Measurements from ENCODE around the gene JMJD6. TPM values are rescaled to one million over a fixed set of nuclear protein-coding genes. Genes with fewer than 3 reads are reported as not detected.

The JMJD6 gene
- polyA plus RNA-seq, 4 donors: 19.6 to 30.6 (median 23.7) TPM

- DNase-seq (ENCODE audit: low read depth in 4 of 4, low spot score in 2 of 4): no peak
Measured at GRCh38 chr17:76683011-76683755, 43.2 kb downstream of the JMJD6 start.

- DNase-seq (ENCODE audit: low read depth in 4 of 4, low spot score in 2 of 4): no peak
Measured at GRCh38 chr17:76682296-76682695, 44.1 kb downstream of the JMJD6 start.

DNA sequence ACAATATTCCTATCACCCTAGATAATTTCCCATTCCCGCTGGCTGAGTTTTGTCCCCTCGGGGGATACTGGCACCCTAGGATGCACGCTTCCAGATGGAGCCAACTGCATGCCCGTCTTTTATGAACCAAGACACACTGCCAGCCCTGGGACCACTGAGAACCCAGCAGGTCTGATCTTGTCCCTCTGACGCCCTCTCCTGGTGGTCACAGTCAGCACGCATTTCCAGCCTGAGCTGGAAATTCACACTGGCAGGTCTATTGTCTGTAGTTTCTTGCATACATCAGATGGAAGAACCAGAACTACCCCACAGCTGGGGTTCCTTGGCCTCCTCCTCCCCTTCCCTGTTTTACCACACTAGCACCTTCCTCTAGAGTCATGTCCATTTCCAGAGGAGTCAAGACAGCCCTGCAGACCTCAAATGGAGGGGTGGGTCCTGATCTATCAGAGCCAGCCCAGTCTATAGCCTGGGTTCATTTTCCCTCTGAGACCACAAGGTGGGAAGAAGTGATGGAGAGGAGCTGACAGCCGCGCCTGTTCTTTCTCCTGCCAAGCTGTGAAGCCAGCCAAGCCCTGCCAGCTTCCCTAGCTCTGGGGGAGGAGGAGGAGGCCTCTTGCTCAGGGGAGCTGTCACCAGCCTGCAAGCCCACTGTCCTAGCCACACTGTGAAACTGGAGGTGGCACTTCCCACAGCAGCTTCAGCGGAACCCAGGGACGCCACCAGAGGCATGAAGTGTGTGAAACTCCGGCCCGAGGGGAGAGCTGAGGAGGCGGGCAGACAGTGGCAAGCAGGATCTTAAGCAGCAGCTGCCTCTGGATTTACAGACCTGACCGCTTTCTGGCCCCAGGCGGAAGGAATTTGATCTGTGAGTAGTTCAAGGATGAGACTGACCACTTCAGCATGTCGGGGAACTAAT lies 44.9 kb downstream of the JMJD6 start:
- no peak for DNase-seq (ENCODE audit: low read depth in 4 of 4, low spot score in 2 of 4)

- DNase-seq (ENCODE audit: low read depth in 4 of 4, low spot score in 2 of 4): no peak
Measured at GRCh38 chr17:76679239-76679638, 47.2 kb downstream of the JMJD6 start.

- no peak for DNase-seq (ENCODE audit: low read depth in 4 of 4, low spot score in 2 of 4)
Measured at GRCh38 chr17:76678330-76678729, 48.1 kb downstream of the JMJD6 start.

GRCh38 chr17:76677406-76677805 lies 49.0 kb downstream of the JMJD6 start:
- DNase-seq (ENCODE audit: low read depth in 4 of 4, low spot score in 2 of 4): no peak

- no peak for DNase-seq (ENCODE audit: low read depth in 4 of 4, low spot score in 2 of 4)
Measured at GRCh38 chr17:76676629-76677028, 49.8 kb downstream of the JMJD6 start.

DNA sequence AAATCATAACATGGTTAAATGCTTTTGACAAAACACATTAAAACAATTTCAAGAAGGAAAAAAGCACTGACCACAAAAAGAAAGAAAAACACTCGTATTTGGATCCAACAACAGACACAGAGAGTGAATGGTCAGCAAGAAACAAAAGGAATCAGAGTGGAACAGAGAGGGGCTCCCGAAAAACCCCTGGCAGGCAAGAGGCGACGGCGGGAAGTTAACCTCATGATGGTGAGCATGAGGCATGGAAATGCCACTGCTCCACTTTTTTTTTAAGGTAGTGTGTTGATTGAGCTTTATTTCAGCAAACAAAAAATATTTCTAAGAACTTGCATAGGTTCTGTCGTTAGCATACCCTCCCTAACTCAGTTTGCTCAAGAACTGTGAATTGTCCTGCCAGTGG lies 50.8 kb downstream of the JMJD6 start:
- no peak for DNase-seq (ENCODE audit: low read depth in 4 of 4, low spot score in 2 of 4)

GRCh38 chr17:76674600-76674999 lies 51.8 kb downstream of the JMJD6 start:
- DNase-seq (ENCODE audit: low read depth in 4 of 4, low spot score in 2 of 4): no peak

DNA sequence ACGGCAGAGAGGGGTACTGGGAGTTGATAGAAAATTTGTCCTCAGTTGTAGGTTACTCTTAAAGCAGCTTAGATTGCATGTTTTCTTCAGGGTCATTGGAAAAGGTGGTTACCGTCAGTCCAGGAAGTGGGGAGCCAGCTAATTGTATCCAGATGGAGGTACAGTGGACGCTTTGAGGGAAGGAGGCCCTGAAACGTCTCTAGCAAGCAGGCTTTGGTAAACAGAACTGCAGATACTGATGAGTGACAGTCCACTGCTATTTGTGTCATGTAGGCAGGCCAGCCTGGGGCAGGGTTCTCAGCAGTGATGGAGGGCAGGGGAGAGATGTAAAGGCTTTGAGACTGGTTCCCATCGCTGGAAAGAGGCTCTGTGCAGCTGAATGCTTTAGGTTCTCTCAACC lies 52.7 kb downstream of the JMJD6 start:
- DNase-seq (ENCODE audit: low read depth in 4 of 4, low spot score in 2 of 4): no peak

DNA sequence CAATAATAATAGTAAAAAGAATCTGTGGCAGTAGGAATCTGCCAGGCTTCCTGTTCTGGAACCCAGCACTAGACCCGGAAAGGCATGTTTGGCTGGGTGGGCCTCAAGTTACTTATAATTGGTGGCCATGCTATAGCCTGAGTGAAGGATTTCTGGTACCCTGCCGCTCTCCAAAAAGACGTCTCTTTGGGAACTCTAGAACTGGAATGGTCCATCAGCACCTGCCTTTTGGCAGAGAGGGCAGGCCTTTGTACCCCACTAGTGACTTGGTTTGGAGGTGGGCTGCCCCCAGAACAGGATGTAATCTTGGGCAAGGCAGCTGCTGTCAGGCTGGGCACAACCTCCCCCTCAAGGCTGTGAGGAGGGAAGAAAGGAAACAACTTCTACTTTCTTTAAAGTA lies 53.5 kb downstream of the JMJD6 start:
- DNase-seq (ENCODE audit: low read depth in 4 of 4, low spot score in 2 of 4): no peak

- no peak for DNase-seq (ENCODE audit: low read depth in 4 of 4, low spot score in 2 of 4)
Measured at GRCh38 chr17:76672270-76672851, 54.0 kb downstream of the JMJD6 start.

- no peak for DNase-seq (ENCODE audit: low read depth in 4 of 4, low spot score in 2 of 4)
Measured at GRCh38 chr17:76671912-76672262, 54.5 kb downstream of the JMJD6 start.

- peak; percentile 99 to 100 (median 100) for DNase-seq (ENCODE audit: low read depth in 4 of 4, low spot score in 2 of 4)
Measured at GRCh38 chr17:76671123-76671911, 55.1 kb downstream of the JMJD6 start.

DNA sequence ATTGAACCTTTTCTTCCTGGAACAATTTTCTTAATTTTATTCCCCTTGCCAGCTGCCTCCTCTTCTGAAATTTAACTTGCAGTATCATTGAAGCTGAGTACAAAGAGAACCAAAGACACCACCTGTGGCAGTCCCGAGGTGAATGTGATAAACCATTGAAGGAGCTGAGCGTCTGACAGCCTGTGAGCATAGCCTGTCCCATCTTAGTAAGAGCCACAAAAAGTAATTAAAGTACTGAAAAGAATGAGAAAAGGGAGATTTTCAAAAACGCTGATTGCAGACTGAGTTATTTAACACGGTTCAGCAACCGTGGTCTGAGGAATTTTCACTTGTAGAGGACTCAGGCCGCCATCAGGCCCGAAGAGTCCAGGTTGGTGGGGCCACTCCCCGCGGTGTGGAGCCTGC lies 55.7 kb downstream of the JMJD6 start:
- DNase-seq (ENCODE audit: low read depth in 4 of 4, low spot score in 2 of 4): no peak

DNA sequence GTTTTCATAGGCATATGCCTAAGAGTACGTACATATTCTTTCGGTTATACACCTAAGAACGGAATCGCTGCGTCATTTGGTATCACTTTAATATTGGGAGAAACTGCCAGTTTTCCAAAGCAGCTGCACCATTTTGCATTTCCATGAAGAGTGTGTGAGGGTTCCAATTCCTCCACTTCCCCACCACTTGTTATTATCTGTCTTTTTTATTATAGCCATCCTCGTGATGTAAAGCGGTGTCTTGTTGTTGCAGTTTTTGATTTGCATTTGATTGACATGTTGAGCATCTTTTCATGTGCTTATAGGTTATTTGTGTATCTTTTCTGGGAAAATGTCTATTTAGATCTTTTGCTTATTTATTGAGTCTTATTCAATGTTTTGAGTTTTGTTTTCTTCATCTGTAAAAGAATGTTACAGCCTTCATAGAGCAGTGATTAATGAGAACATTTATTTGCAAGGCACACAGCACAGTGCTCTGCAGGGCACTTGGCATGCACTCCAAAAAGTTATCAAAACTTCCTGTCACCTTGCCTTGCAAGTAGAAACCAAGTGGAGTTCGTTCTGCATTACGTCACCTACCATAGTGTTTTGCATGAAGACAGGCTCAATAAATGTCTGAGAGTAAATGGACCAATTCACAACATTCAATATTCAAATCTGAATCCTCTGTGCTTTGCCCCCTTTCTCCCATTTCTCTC lies 56.2 kb downstream of the JMJD6 start:
- no peak for DNase-seq (ENCODE audit: low read depth in 4 of 4, low spot score in 2 of 4)
